MM.1S (cell line): ENCODE results near the gene BLM.

Experiments
- DNase-seq: peaks from one replicate; pipeline ENCODE4 v3.0.0-alpha.2; 2015
- H2AFZ ChIP-seq: fragments of 300-600 bp; sonication (generic); 2 replicates; pipeline ENCODE4 v1.6.0; 2016; ENCODE audit warnings: antibody characterized with exemption, low read length
- H3F3A ChIP-seq: fragments of 300-600 bp; sonication (generic); 2 replicates; pipeline ENCODE4 v1.6.1; 2016; ENCODE audit warnings: mild to moderate bottlenecking, antibody characterized with exemption, low read length, moderate library complexity, mixed read lengths; ENCODE audit not compliant: insufficient read depth
- H3K27ac ChIP-seq: fragments of 300-600 bp; sonication (generic); 2 replicates; pipeline ENCODE4 v1.5.1; 2016; ENCODE audit warnings: mild to moderate bottlenecking, low read length
- H3K27me3 ChIP-seq: fragments of 300-600 bp; sonication (generic); replicated peaks from 2 replicates; pipeline ENCODE4 v1.6.0; 2016; ENCODE audit warnings: low read length; ENCODE audit not compliant: insufficient read depth
- H3K36me3 ChIP-seq: fragments of 300-600 bp; sonication (generic); replicated peaks from 2 replicates; pipeline ENCODE4 v1.6.1; 2016; ENCODE audit warnings: mild to moderate bottlenecking, low read length, mixed read lengths; ENCODE audit not compliant: insufficient read depth
- H3K4me1 ChIP-seq: fragments of 300-600 bp; sonication (generic); 2 replicates; pipeline ENCODE4 v1.6.1; 2016; ENCODE audit warnings: low read length, mixed read lengths
- H3K4me2 ChIP-seq: fragments of 300-600 bp; sonication (generic); 2 replicates; pipeline ENCODE4 v1.6.0; 2016; ENCODE audit warnings: low read depth, low read length
- H3K4me3 ChIP-seq: fragments of 300-600 bp; sonication (generic); 2 replicates; pipeline ENCODE4 v1.5.1; 2016; ENCODE audit warnings: low read length, mixed read lengths
- H3K79me2 ChIP-seq: fragments of 300-600 bp; sonication (generic); 2 replicates; pipeline ENCODE4 v1.6.1; 2016; ENCODE audit warnings: mixed run types, low read length, mixed read lengths
- H3K9ac ChIP-seq: fragments of 300-600 bp; sonication (generic); 2 replicates; pipeline ENCODE4 v1.6.1; 2016; ENCODE audit warnings: low read length, mixed read lengths
- H3K9me2 ChIP-seq: fragments of 300-600 bp; sonication (generic); replicated peaks from 2 replicates; pipeline ENCODE4 v1.6.1; 2016; ENCODE audit warnings: mild to moderate bottlenecking, low read length, mixed read lengths; ENCODE audit not compliant: insufficient read depth
- H3K9me3 ChIP-seq: fragments of 300-600 bp; sonication (generic); replicated peaks from 2 replicates; pipeline ENCODE4 v1.6.1; 2016; ENCODE audit warnings: mild to moderate bottlenecking, low read length, mixed read lengths; ENCODE audit not compliant: insufficient read depth
- H4K20me1 ChIP-seq: fragments of 300-600 bp; sonication (generic); 2 replicates; pipeline ENCODE4 v1.6.1; 2016; ENCODE audit warnings: mild to moderate bottlenecking, low read length, moderate library complexity, mixed read lengths; ENCODE audit not compliant: insufficient read depth
- EZH2 ChIP-seq: fragments of 300-600 bp; sonication (generic); optimal IDR thresholded peaks from 2 replicates; pipeline ENCODE3; 2017; ENCODE audit warnings: low read depth, mild to moderate bottlenecking, antibody characterized with exemption, low read length, mixed read lengths
- EZH2phosphoT487 ChIP-seq: fragments of 300-600 bp; sonication (generic); IDR thresholded peaks from 2 replicates; pipeline ENCODE4 v1.6.1; 2018; ENCODE audit warnings: antibody characterized with exemption, low read length
- TF ChIP-seq, protein P1 (sequence below): fragments of 300-600 bp; sonication (generic); IDR thresholded peaks from 2 replicates; pipeline ENCODE4 v1.5.1; 2016; ENCODE audit warnings: antibody characterized with exemption, low read length, mixed read lengths

Gene BLM

DNA sequence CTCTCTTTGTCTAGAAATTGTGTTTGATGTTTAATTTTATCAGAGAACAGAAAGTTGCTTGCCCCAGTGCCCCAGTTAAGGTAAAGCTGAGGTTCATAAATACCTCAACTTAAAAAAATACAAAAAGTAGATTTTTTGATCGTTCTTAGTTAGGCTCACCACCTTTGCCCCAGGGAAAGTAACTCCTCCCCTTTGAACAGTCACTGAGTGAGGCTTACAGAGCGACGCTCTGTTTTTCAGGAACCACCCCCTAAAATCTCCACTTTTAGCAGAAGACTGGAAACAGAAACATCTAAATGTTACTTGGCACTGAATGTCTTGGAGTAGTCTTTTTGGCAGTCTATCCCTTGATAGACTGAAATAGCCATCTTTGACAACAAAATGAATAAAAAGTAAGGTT is 24.9 kb downstream of the BLM start:
- H3K9me3 ChIP-seq, result no peaks in the 10 kb centered on the region
- H3K4me2 ChIP-seq, result no peak overlapping the region
- no peak overlapping the region for H2AFZ ChIP-seq
- H3K9me2 ChIP-seq, result no peaks in the 10 kb centered on the region
- no peak overlapping the region for H3K9ac ChIP-seq
- TF ChIP-seq EZH2 (no peak), EZH2phosphoT487 (no peak)
- TF ChIP-seq, protein P1, sequence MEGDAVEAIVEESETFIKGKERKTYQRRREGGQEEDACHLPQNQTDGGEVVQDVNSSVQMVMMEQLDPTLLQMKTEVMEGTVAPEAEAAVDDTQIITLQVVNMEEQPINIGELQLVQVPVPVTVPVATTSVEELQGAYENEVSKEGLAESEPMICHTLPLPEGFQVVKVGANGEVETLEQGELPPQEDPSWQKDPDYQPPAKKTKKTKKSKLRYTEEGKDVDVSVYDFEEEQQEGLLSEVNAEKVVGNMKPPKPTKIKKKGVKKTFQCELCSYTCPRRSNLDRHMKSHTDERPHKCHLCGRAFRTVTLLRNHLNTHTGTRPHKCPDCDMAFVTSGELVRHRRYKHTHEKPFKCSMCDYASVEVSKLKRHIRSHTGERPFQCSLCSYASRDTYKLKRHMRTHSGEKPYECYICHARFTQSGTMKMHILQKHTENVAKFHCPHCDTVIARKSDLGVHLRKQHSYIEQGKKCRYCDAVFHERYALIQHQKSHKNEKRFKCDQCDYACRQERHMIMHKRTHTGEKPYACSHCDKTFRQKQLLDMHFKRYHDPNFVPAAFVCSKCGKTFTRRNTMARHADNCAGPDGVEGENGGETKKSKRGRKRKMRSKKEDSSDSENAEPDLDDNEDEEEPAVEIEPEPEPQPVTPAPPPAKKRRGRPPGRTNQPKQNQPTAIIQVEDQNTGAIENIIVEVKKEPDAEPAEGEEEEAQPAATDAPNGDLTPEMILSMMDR, result no peak
- DNase-seq, result no peak
- no peaks in the 10 kb centered on the region for H3K27me3 ChIP-seq
- H3K27ac ChIP-seq, result no peak overlapping the region
- H4K20me1 ChIP-seq, result no peaks in the 10 kb centered on the region; the same call in 1 of the 2 replicates
- no peaks in the 10 kb centered on the region for H3K4me1 ChIP-seq
- no peak overlapping the region for H3K4me3 ChIP-seq
- no peaks in the 10 kb centered on the region for H3K36me3 ChIP-seq
- peaks cover 50% of the 10 kb centered on the region for H3K79me2 ChIP-seq
- H3F3A ChIP-seq, result no peaks in the 10 kb centered on the region

DNA sequence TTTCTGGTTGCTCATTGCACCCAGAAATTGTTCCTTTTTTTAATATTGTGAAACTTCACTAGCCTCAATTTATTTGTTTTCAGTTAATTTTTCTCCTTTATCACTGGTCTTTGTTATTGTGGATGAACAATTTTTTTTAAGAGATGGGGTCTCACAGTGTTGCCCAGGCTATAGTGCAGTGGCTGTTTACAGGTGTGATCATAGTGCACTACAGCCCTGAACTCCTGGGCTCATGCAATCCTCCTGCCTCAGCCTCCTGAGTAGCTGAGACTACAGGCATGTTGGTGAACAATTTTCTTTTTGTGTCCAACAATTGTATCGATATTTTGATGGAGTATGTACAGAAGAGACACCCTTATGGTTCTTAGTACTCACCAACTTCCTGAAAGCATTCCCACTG is 26.3 kb downstream of the BLM start:
- Histone ChIP-seq H3K36me3 (no peaks in the 10 kb centered on the region), H3K27ac (no peak overlapping the region), H3K4me1 (no peaks in the 10 kb centered on the region), H3K9me3 (no peaks in the 10 kb centered on the region), H3K4me3 (no peak overlapping the region), H3K9me2 (no peaks in the 10 kb centered on the region), H3F3A (no peaks in the 10 kb centered on the region), H3K4me2 (no peak overlapping the region), H4K20me1 (no peaks in the 10 kb centered on the region; the same call in 1 of the 2 replicates), H3K79me2 (peaks cover 43% of the 10 kb centered on the region), H3K27me3 (no peaks in the 10 kb centered on the region), H3K9ac (no peak overlapping the region), H2AFZ (no peak overlapping the region)
- DNase-seq, result no peak
- TF ChIP-seq EZH2, result no peak
- no peak for TF ChIP-seq EZH2phosphoT487
- TF ChIP-seq, protein P1, result no peak

- H4K20me1 ChIP-seq, result no peaks in the 10 kb centered on the region; the same call in 1 of the 2 replicates
- no peaks in the 10 kb centered on the region for H3K27me3 ChIP-seq
- H3F3A ChIP-seq, result no peaks in the 10 kb centered on the region
Observed at GRCh38 chr15:90744759-90745402, 27.7 kb downstream of the BLM start.

More at GRCh38 chr15:90744759-90745402, 27.7 kb downstream of the BLM start:
- H3K4me1 ChIP-seq, result no peaks in the 10 kb centered on the region
- H3K9ac ChIP-seq, result no peak overlapping the region
- no peaks in the 10 kb centered on the region for H3K36me3 ChIP-seq
- no peak overlapping the region for H2AFZ ChIP-seq
- H3K4me3 ChIP-seq, result no peak overlapping the region
- TF ChIP-seq EZH2phosphoT487 (no peak), EZH2 (no peak)
- TF ChIP-seq, protein P1, result no peak
- no peak for DNase-seq
- H3K27ac ChIP-seq, result no peak overlapping the region
- no peaks in the 10 kb centered on the region for H3K9me3 ChIP-seq
- no peaks in the 10 kb centered on the region for H3K9me2 ChIP-seq
- H3K79me2 ChIP-seq, result peaks cover 34% of the 10 kb centered on the region
- no peak overlapping the region for H3K4me2 ChIP-seq
